WTC11 (cell line): Measurements from ENCODE around the gene CYGB.

Experiments
- CTCF ChIP-seq: fragments of 200-600 bp; IDR thresholded peaks from 2 replicates; pipeline ENCODE4 v1.8.0; 2022; ENCODE audit warnings: antibody characterized with exemption
- E2F4 ChIP-seq: sonication (generic); formaldehyde crosslinking; IDR thresholded peaks from 2 replicates; pipeline ENCODE4 v1.8.1; 2022; ENCODE audit warnings: low read depth, mild to moderate bottlenecking, moderate library complexity, missing genetic modification reagents, borderline replicate concordance
- HMGXB4 ChIP-seq: sonication (generic); formaldehyde crosslinking; IDR thresholded peaks from 2 replicates; pipeline ENCODE4 v1.8.1; 2023; ENCODE audit warnings: mild to moderate bottlenecking, moderate library complexity, missing genetic modification reagents
- JUN ChIP-seq: sonication (generic); formaldehyde crosslinking; IDR thresholded peaks from 2 replicates; pipeline ENCODE4 v1.8.0; 2023; ENCODE audit warnings: mild to moderate bottlenecking, missing genetic modification reagents
- MAX ChIP-seq: sonication (generic); formaldehyde crosslinking; IDR thresholded peaks from 2 replicates; pipeline ENCODE4 v1.8.0; 2022; ENCODE audit warnings: mild to moderate bottlenecking, missing genetic modification reagents
- RELA ChIP-seq: sonication (generic); formaldehyde crosslinking; IDR thresholded peaks from 2 replicates; pipeline ENCODE4 v1.8.1; 2022; ENCODE audit warnings: missing genetic modification reagents, mild to moderate bottlenecking, borderline replicate concordance
- USF1 ChIP-seq: sonication (generic); formaldehyde crosslinking; IDR thresholded peaks from 2 replicates; pipeline ENCODE4 v1.8.0; 2022; ENCODE audit warnings: mild to moderate bottlenecking, missing genetic modification reagents
- ZNF263 ChIP-seq: sonication (generic); formaldehyde crosslinking; IDR thresholded peaks from 2 replicates; pipeline ENCODE4 v1.8.1; 2022; ENCODE audit warnings: low read depth, mild to moderate bottlenecking, moderate library complexity, missing genetic modification reagents
- ZNF281 ChIP-seq: sonication (generic); formaldehyde crosslinking; IDR thresholded peaks from 2 replicates; pipeline ENCODE4 v1.8.0; 2023; ENCODE audit warnings: mild to moderate bottlenecking, missing genetic modification reagents

- TF ChIP-seq CTCF, result no peak
- TF ChIP-seq MAX (CRISPR knock-in tag), result no peak
- TF ChIP-seq ZNF263 (CRISPR knock-in tag), result no peak
- TF ChIP-seq E2F4, result no peak
- no peak for TF ChIP-seq JUN
- TF ChIP-seq HMGXB4 (CRISPR knock-in tag), result no peak
- TF ChIP-seq ZNF281 (CRISPR knock-in tag), result no peak
- no peak for TF ChIP-seq USF1 (CRISPR knock-in tag)
- TF ChIP-seq RELA (CRISPR knock-in tag), result no peak
These were observed 23.8 kb upstream of the CYGB start for GRCh38 chr17:76561332-76561731.
